Measurements from ENCODE around the gene FKTN.
"Not testable (repeated sequence)": the region's sequence is repeated elsewhere in the genome, so short reads cannot be mapped to it uniquely, and the experiment has no call there.

DNA sequence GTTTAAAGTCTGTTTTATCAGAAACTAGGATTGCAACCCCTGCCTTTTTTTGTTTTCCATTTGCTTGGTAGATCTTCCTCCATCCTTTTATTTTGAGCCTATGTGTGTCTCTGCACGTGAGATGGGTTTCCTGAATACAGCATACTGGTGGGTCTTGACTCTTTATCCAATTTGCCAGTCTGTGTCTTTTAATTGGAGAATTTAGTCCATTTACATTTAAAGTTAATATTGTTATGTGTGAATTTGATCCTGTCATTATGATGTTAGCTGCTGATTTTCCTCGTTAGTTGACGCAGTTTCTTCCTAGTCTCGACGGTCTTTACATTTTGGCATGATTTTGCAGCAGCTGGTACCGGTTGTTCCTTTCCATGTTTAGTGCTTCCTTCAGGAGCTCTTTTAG is 22.0 kb downstream of the FKTN start:
- TF ChIP-seq, protein P1, sequence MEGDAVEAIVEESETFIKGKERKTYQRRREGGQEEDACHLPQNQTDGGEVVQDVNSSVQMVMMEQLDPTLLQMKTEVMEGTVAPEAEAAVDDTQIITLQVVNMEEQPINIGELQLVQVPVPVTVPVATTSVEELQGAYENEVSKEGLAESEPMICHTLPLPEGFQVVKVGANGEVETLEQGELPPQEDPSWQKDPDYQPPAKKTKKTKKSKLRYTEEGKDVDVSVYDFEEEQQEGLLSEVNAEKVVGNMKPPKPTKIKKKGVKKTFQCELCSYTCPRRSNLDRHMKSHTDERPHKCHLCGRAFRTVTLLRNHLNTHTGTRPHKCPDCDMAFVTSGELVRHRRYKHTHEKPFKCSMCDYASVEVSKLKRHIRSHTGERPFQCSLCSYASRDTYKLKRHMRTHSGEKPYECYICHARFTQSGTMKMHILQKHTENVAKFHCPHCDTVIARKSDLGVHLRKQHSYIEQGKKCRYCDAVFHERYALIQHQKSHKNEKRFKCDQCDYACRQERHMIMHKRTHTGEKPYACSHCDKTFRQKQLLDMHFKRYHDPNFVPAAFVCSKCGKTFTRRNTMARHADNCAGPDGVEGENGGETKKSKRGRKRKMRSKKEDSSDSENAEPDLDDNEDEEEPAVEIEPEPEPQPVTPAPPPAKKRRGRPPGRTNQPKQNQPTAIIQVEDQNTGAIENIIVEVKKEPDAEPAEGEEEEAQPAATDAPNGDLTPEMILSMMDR (IDR thresholded peaks at IDR 0.05; ENCODE audit: low read length) = not testable (repeated sequence)
- TF ChIP-seq EZH2 (IDR thresholded peaks at IDR 0.05; ENCODE audit: borderline replicate concordance, low read length) = not testable (repeated sequence)
